Glutamatergic neuron (in vitro differentiated cells): ENCODE results near the gene CCDC24. TPM values are rescaled to one million over a fixed set of nuclear protein-coding genes. Genes with fewer than 3 reads are reported as not detected.
A peak's percentile ranks its signal among the peaks of the same experiment; 100 is the strongest.

ENCODE experiments used
- DNase-seq: peaks from one replicate; pipeline ENCODE4 v3.0.0; 2022
- H3K27ac Mint-ChIP-seq: one replicate; pipeline ENCODE4 v1.8.0; 2020; ENCODE audit warnings: mild to moderate bottlenecking, mixed read lengths, inconsistent platforms; ENCODE audit not compliant: unreplicated experiment
- H3K27me3 Mint-ChIP-seq: one replicate; pipeline ENCODE4 v1.8.0; 2020; ENCODE audit warnings: mild to moderate bottlenecking, moderate library complexity, mixed read lengths, inconsistent platforms; ENCODE audit not compliant: unreplicated experiment
- H3K36me3 Mint-ChIP-seq: one replicate; pipeline ENCODE4 v1.8.0; 2020; ENCODE audit warnings: mild to moderate bottlenecking, mixed read lengths, inconsistent platforms; ENCODE audit not compliant: unreplicated experiment
- H3K4me1 Mint-ChIP-seq: one replicate; pipeline ENCODE4 v1.8.0; 2020; ENCODE audit warnings: mild to moderate bottlenecking, low read depth, mixed read lengths, inconsistent platforms; ENCODE audit not compliant: unreplicated experiment
- H3K4me3 Mint-ChIP-seq: one replicate; pipeline ENCODE4 v1.8.0; 2020; ENCODE audit warnings: mild to moderate bottlenecking, mixed read lengths, inconsistent platforms; ENCODE audit not compliant: unreplicated experiment
- H3K9me3 Mint-ChIP-seq: one replicate; pipeline ENCODE4 v1.8.0; 2020; ENCODE audit warnings: mild to moderate bottlenecking, moderate library complexity, mixed read lengths, inconsistent platforms; ENCODE audit not compliant: unreplicated experiment
- CTCF ChIP-seq: fragments of 200-600 bp; sonication (generic); IDR thresholded peaks from one replicate; pipeline ENCODE4 v1.5.0; 2021; ENCODE audit not compliant: partially characterized antibody, unreplicated experiment
- total RNA-seq: library from RNA; stranded (reverse); fragmentation: NEBNext Ultra II Directional; extraction: Animal tissue kit (Norgen Biotek cat#: 25700); gene quantifications from one replicate; pipeline ENCODE4 v1.2.1, GENCODE V29; 2021; ENCODE audit not compliant: unreplicated experiment

The CCDC24 gene
- total RNA-seq, 1 donor from 2014 or later = 6.3 TPM

DNA sequence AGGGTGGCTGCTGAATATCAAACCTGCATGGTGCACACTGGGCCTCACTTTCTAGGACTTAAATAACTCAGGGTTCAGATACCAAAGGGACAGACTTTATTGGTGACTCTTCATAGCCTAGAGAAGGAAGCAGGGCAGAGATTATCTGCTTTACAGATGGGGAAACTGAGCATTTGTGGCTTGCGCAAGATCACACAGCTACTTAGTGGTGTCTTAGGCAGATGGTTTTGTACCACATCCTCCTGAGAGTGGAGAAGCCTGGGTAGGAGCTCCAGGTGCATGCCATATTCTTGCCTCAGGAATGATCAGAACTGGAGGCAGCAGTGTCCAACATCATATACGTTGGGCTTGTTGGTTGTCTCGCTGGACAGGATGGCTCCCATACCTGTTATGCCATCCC, 28.4 kb upstream of the CCDC24 start:
- no peak overlapping the region for H3K27ac Mint-ChIP-seq
- no peaks in the 10 kb centered on the region for H3K36me3 Mint-ChIP-seq
- peaks cover 3% of the 10 kb centered on the region for H3K9me3 Mint-ChIP-seq
- no peak for DNase-seq
- peaks cover under 1% of the 10 kb centered on the region for H3K27me3 Mint-ChIP-seq
- H3K4me3 Mint-ChIP-seq = no peak overlapping the region
- H3K4me1 Mint-ChIP-seq = no peaks in the 10 kb centered on the region
- TF ChIP-seq CTCF = no peak

DNA sequence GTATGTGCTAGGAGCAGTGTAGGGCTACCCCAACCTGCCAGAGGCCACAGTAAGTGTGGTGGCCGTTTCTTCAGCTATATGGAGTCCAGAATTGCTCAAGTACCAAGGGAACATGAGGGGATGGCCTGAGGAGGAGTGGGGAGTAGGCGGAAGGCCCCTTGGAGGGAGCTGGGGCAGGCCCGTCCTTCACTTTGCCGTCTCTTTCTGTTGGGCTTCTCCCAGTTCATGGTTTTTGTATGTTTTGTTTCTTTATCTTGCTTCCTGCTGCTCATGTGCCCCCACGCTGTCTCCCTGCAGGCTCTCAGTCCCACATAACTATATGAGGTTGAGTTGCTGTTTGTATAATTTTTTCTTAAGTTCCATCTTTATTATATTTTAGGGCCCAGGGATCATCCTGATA, 27.5 kb upstream of the CCDC24 start:
- Mint-ChIP-seq H3K27ac (no peak overlapping the region), H3K36me3 (no peaks in the 10 kb centered on the region), H3K4me3 (no peak overlapping the region), H3K4me1 (no peaks in the 10 kb centered on the region), H3K27me3 (peaks cover 2% of the 10 kb centered on the region), H3K9me3 (peaks cover 2% of the 10 kb centered on the region)
- no peak for DNase-seq
- TF ChIP-seq CTCF = no peak

GRCh38 chr1:43965316-43965715, 26.1 kb upstream of the CCDC24 start:
- Mint-ChIP-seq H3K27ac (no peak overlapping the region), H3K27me3 (peaks cover 4% of the 10 kb centered on the region), H3K36me3 (no peaks in the 10 kb centered on the region), H3K4me3 (no peak overlapping the region), H3K4me1 (no peaks in the 10 kb centered on the region), H3K9me3 (peaks cover 2% of the 10 kb centered on the region)
- no peak for TF ChIP-seq CTCF
- no peak for DNase-seq

GRCh38 chr1:43968348-43968948, 23.0 kb upstream of the CCDC24 start:
- H3K4me1 Mint-ChIP-seq = peaks cover 3% of the 10 kb centered on the region
- no peak for TF ChIP-seq CTCF
- DNase-seq = no peak
- H3K4me3 Mint-ChIP-seq = peak overlapping the region; percentile 51
- peak overlapping the region; percentile 3 for H3K27ac Mint-ChIP-seq
- no peaks in the 10 kb centered on the region for H3K36me3 Mint-ChIP-seq
- H3K27me3 Mint-ChIP-seq = peaks cover 6% of the 10 kb centered on the region
- H3K9me3 Mint-ChIP-seq = peaks cover 4% of the 10 kb centered on the region

DNA sequence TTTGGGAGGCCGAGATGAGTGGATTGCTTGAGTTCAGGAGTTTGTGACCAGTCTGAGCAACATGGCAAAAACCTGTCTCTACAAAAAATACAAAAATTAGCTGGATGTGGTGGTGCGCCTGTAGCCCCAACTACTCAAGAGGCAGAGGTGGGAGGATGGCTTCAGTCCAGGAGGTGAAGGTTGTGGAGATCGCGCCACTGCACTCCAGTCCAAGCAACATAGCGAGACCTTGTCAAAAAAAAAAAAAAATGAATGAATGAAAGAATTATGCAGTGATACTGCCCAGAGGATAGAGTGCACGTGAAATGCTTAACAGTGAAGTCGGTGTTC, 22.0 kb upstream of the CCDC24 start:
- H3K4me1 Mint-ChIP-seq = peaks cover 6% of the 10 kb centered on the region

More for the DNA sequence above, 22.0 kb upstream of the CCDC24 start:
- no peak for DNase-seq
- no peak for TF ChIP-seq CTCF
- Mint-ChIP-seq H3K4me3 (peak overlapping the region; percentile 97), H3K9me3 (peaks cover 11% of the 10 kb centered on the region), H3K36me3 (no peaks in the 10 kb centered on the region), H3K27me3 (peaks cover 12% of the 10 kb centered on the region), H3K27ac (no peak overlapping the region)
